IgD-negative memory B cell (primary cell): ENCODE data around the gene MIB2. TPM values are rescaled to one million over a fixed set of nuclear protein-coding genes. Genes with fewer than 3 reads are reported as not detected.

Experiments used
- H3K27ac Mint-ChIP-seq, 3 donors: one replicate each; pipeline ENCODE4 v1.8.0; 2020 to 2022; ENCODE audit warnings: mild to moderate bottlenecking in 3 of 3, mixed read lengths in 3 of 3, moderate library complexity in 1 of 3
- H3K27me3 Mint-ChIP-seq: one replicate; pipeline ENCODE4 v1.8.0; 2021; ENCODE audit warnings: mixed read lengths
- H3K36me3 Mint-ChIP-seq: one replicate; pipeline ENCODE4 v1.8.0; 2020; ENCODE audit warnings: mild to moderate bottlenecking, mixed read lengths
- H3K4me1 Mint-ChIP-seq, 3 donors: one replicate each; pipeline ENCODE4 v1.8.0; 2020 to 2022; ENCODE audit warnings: mixed read lengths in 3 of 3, mild to moderate bottlenecking in 1 of 3
- H3K4me3 Mint-ChIP-seq, 4 donors: one replicate each; pipeline ENCODE4 v1.8.0; 2020 to 2022; ENCODE audit warnings: mild to moderate bottlenecking in 4 of 4, mixed read lengths in 4 of 4, moderate library complexity in 3 of 4
- H3K9me3 Mint-ChIP-seq, 3 donors: one replicate each; pipeline ENCODE4 v1.8.0; 2020 to 2021; ENCODE audit warnings: mixed read lengths in 3 of 3, mild to moderate bottlenecking in 1 of 3
- polyA plus RNA-seq: library from polyadenylated mRNA; unstranded; fragments of 300-500 nt; fragmentation: Illumina TruSeq; gene quantifications from one replicate; pipeline ENCODE4 v1.2.3, GENCODE V29; 2021

Gene MIB2
- polyA plus RNA-seq, 1 donor from 2014 or later: 22.4 TPM

DNA sequence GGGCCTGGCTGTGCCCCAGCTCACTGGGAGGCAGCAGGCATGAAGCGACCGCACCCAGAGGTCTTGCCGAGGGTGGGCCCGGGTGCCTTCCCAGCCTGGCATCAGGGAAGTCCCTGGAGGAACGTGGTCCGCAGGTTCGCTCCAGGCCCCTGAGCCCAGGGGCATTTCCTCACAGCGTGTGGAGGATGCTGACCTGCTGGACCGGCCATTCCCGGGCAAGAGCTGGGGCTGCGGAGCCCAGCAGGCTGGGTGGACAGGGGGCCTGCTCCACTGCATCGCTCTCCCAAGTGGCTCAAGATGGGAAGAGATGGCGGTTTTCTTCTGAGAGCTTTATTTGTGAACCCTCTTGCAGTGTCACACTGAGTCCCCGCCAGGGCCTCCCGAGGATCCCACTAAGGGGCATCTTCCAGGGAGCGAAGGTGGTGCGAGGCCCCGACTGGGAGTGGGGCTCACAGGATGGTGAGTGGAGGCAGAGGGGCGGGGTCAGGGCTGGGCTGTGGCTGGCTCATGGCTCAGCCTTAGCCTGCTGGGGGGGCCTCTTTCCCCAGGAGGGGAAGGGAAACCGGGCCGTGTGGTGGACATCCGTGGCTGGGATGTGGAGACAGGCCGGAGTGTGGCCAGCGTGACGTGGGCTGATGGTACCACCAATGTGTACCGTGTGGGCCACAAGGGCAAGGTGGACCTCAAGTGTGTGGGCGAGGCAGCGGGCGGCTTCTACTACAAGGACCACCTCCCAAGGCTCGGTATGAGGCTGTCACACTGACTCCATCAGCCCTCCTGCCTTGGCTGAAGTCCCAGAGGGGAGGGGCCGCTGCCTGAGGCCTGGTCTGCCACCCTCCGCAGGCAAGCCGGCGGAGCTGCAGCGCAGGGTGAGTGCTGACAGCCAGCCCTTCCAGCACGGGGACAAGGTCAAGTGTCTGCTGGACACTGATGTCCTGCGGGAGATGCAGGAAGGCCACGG, 9.4 kb downstream of the MIB2 start:
- Mint-ChIP-seq H3K9me3 (no peaks in the 10 kb centered on the region), H3K4me1 (peaks cover 0 to 2% (median 1%) of the 10 kb centered on the region in 3 donors), H3K27ac (peak overlapping the region in 1 of 3 donors; percentile 72), H3K4me3 (no peak overlapping the region), H3K36me3 (no peaks in the 10 kb centered on the region), H3K27me3 (no peaks in the 10 kb centered on the region)

DNA sequence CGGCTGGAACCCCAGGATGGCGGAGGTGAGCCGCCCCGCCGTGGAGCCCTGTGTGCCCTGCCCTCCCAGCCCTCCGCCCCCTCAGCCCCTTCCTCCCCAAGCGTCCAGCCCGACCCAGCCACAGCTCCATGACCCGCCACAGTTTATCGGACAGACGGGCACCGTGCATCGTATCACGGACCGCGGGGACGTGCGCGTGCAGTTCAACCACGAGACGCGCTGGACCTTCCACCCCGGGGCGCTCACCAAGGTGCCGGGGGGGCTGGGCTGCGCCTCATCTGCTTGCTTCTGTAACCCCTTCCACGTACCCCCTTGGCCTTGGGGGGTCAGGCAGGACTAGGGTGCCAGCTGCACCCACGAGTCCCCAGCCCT, 10.1 kb downstream of the MIB2 start:
- Mint-ChIP-seq H3K4me1 (peaks cover 0 to 5% (median 3%) of the 10 kb centered on the region in 3 donors), H3K36me3 (peaks cover 2% of the 10 kb centered on the region), H3K27me3 (peaks cover 2% of the 10 kb centered on the region), H3K4me3 (peak overlapping the region in 1 of 4 donors; percentile 22), H3K9me3 (peaks cover 0 to 2% (median 0%) of the 10 kb centered on the region in 3 donors), H3K27ac (no peak overlapping the region)

DNA sequence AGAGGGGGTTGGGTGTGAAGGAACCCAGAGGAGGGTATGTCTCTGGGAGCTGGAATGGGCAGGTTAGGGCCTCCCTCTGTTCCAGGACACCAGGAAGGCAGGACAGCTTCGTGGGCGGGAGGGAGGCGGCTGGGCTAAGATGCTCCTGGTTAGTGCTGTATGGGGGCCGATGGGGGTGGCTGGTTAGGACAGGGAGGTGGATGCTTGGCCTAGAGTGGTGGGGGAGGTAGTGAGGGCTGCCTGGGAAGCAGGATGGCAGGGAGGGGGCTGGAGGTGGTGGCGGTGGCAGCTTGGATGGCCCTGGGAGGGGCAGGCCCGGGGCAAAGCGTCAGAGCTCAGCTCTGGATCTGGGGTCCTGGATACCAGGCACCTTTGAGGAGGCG, 10.5 kb downstream of the MIB2 start:
- H3K9me3 Mint-ChIP-seq: peaks cover 0 to 2% (median 0%) of the 10 kb centered on the region in 3 donors
- H3K4me3 Mint-ChIP-seq: peak overlapping the region in 1 of 4 donors; percentile 22
- H3K27me3 Mint-ChIP-seq: peaks cover 2% of the 10 kb centered on the region
- H3K27ac Mint-ChIP-seq: peak overlapping the region in 1 of 3 donors; percentile 48
- H3K36me3 Mint-ChIP-seq: peaks cover 2% of the 10 kb centered on the region
- H3K4me1 Mint-ChIP-seq: peaks cover 0 to 5% (median 3%) of the 10 kb centered on the region in 3 donors

DNA sequence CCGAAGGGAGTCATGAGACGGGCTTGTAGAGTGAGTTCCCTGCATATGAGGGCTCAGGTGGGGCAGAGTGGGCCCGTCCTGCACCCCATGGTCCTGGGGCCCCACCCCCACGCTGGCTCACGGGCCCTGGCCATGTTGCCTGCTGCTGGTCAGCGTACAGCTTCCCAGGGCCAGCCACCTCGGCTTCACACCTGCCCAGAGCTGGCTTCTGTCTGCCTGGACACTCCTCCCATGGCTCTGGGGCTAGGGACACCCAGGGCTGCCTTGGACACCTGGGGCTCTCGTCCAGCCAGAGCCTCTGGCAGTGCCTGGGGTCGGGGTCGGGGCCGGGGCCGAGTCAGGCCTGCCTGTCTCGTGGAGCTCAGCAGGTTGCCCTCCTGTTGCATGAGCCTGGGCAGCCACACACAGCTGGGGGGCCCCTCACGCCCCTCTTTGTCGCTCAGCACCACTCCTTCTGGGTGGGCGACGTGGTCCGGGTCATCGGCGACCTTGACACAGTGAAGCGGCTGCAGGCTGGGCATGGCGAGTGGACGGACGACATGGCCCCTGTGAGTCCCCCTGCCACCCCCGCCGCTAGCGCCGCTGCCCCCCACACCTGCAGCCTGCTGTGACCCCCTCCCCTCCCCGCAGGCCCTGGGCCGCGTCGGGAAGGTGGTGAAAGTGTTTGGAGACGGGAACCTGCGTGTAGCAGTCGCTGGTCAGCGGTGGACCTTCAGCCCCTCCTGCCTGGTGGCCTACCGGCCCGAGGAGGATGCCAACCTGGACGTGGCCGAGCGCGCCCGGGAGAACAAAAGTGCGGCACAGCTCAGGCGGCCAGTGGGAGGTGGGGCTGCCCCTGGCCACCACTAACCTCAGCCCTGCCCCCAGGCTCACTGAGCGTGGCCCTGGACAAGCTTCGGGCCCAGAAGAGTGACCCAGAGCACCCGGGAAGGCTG, 11.2 kb downstream of the MIB2 start:
- peak overlapping the region in 1 of 3 donors; percentile 48 for H3K27ac Mint-ChIP-seq
- peaks cover 0 to 2% (median 0%) of the 10 kb centered on the region in 3 donors for H3K9me3 Mint-ChIP-seq
- peaks cover 0 to 5% (median 3%) of the 10 kb centered on the region in 3 donors for H3K4me1 Mint-ChIP-seq
- H3K27me3 Mint-ChIP-seq: peaks cover 2% of the 10 kb centered on the region
- peaks cover 2% of the 10 kb centered on the region for H3K36me3 Mint-ChIP-seq
- no peak overlapping the region for H3K4me3 Mint-ChIP-seq

DNA sequence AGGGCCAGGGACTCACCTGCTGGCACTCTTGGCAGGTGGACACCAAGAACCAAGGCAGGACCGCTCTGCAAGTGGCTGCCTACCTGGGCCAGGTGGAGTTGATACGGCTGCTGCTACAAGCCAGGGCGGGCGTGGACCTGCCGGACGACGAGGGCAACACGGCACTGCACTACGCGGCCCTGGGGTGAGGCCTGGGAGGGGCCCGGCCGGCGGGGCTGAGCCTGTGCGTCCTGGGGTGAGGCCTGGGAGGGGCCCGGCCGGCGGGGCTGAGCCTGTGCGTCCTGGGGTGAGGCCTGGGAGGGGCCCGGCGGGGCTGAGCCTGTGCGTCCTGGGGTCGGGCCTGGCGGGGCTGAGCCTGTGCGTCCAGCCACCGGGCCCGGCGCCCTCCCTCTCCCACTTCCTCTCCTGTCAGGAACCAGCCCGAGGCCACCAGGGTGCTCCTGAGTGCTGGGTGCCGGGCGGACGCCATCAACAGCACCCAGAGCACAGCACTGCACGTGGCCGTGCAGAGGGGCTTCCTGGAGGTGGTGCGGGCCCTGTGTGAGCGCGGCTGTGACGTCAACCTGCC, 12.0 kb downstream of the MIB2 start:
- peak overlapping the region in 1 of 4 donors; percentile 27 for H3K4me3 Mint-ChIP-seq
- H3K27me3 Mint-ChIP-seq: peaks cover 4% of the 10 kb centered on the region
- peaks cover 0 to 5% (median 3%) of the 10 kb centered on the region in 3 donors for H3K4me1 Mint-ChIP-seq
- peaks cover 0 to 2% (median 0%) of the 10 kb centered on the region in 3 donors for H3K9me3 Mint-ChIP-seq
- peak overlapping the region in 2 of 3 donors; percentile 42 to 63 for H3K27ac Mint-ChIP-seq
- peaks cover 2% of the 10 kb centered on the region for H3K36me3 Mint-ChIP-seq

DNA sequence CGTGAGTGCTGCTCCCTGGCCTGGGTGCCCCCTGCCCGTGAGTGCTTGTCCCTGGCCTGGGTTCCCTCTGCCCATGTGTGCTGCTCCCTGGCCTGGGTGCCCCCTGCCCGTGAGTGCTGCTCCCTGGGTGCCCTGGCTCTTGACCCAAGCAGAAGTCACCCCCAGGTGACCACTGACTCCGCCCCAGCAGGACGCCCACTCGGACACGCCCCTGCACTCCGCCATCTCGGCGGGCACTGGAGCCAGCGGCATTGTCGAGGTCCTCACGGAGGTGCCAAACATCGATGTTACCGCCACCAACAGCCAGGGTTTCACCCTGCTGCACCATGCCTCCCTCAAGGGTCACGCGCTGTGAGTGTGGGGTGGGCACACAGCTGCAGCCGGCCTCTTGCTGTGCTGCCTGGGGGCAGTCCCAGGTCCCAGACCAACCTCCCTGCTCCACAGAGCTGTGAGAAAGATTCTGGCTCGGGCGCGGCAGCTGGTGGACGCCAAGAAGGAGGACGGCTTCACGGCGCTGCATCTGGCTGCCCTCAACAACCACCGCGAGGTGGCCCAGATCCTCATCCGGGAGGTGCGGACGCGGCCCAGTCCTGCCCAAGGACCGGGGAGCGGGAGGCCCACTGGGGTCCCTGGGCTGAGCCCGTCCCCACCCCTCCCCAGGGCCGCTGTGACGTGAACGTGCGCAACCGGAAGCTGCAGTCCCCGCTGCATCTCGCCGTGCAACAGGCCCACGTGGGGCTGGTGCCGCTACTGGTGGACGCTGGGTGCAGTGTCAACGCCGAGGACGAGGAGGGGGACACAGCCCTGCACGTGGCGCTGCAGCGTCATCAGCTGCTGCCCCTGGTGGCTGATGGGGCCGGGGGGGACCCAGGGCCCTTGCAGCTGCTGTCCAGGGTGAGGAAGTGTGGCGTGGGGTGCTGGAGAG, 12.8 kb downstream of the MIB2 start:
- H3K27me3 Mint-ChIP-seq: peaks cover 4% of the 10 kb centered on the region
- peaks cover 0 to 3% (median 2%) of the 10 kb centered on the region in 3 donors for H3K4me1 Mint-ChIP-seq
- H3K9me3 Mint-ChIP-seq: peaks cover 0 to 2% (median 0%) of the 10 kb centered on the region in 3 donors
- H3K27ac Mint-ChIP-seq: peak overlapping the region in 2 of 3 donors; percentile 42 to 63
- H3K4me3 Mint-ChIP-seq: peak overlapping the region in 2 of 4 donors; percentile 8 to 66
- peaks cover 2% of the 10 kb centered on the region for H3K36me3 Mint-ChIP-seq

DNA sequence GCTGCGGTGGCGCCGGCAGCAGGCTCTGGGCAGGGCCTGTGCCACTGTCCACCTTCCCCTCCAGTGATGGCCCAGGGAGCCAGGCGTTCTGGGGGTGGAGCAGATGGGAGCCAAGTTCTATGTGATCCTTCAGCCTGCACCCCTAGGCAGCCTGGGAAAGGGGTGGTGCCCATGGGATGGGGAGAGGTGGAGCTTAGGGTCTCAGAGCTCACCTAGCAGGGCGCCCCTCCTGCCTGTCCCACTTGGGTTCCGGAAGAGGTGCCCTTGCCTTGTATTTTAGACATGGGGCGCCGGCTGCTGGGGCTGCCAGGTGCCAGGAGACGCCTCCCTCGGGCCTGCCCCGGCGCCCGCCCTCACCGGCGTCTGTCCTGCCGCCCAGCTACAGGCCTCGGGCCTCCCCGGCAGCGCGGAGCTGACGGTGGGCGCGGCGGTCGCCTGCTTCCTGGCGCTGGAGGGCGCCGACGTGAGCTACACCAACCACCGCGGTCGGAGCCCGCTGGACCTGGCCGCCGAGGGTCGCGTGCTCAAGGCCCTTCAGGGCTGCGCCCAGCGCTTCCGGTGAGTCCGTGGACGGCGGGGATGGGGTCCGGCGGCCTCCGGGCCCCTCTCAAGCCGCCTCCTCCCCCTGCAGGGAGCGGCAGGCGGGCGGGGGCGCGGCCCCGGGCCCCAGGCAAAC, 13.6 kb downstream of the MIB2 start:
- Mint-ChIP-seq H3K4me3 (peak overlapping the region in 2 of 4 donors; percentile 8 to 27), H3K27me3 (peaks cover 4% of the 10 kb centered on the region), H3K27ac (no peak overlapping the region), H3K4me1 (peaks cover 0 to 3% (median 2%) of the 10 kb centered on the region in 3 donors), H3K9me3 (peaks cover 0 to 2% (median 0%) of the 10 kb centered on the region in 3 donors), H3K36me3 (peaks cover 2% of the 10 kb centered on the region)

DNA sequence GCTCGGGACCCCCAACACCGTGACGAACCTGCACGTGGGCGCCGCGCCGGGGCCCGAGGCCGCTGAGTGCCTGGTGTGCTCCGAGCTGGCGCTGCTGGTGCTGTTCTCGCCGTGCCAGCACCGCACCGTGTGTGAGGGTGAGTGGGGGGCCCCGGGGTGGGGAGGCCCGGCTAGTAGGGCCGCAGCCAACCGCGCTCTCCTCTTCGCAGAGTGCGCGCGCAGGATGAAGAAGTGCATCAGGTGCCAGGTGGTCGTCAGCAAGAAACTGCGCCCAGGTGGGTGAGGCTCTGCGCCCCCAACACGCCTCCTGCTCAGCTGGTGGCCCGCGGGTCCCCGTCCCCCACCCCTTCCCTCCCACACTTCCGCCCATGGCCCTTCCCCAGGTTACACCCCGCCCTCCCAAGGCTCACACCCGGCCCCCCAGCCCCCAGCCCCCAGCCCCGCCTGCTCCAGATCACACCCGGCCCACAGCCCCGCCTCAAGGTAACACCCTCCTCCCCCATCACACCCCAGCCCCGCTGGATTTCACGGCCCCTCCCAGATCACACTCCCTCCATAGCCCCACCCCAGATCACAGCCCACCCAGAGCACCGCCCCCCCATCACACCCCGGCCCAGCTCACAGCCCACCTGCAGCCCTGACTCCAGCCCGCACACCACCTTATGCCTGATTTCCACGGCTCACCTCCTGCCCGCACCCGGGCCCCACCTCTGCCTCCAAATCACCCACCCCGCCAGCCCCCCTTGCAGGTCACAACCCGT, 14.3 kb downstream of the MIB2 start:
- Mint-ChIP-seq H3K4me1 (peaks cover 0 to 3% (median 2%) of the 10 kb centered on the region in 3 donors), H3K9me3 (peaks cover 0 to 2% (median 0%) of the 10 kb centered on the region in 3 donors), H3K36me3 (peaks cover 2% of the 10 kb centered on the region), H3K4me3 (peak overlapping the region; percentile 41 to 92 (median 70)), H3K27ac (peak overlapping the region in 2 of 3 donors; percentile 75 to 91), H3K27me3 (peaks cover 4% of the 10 kb centered on the region)

DNA sequence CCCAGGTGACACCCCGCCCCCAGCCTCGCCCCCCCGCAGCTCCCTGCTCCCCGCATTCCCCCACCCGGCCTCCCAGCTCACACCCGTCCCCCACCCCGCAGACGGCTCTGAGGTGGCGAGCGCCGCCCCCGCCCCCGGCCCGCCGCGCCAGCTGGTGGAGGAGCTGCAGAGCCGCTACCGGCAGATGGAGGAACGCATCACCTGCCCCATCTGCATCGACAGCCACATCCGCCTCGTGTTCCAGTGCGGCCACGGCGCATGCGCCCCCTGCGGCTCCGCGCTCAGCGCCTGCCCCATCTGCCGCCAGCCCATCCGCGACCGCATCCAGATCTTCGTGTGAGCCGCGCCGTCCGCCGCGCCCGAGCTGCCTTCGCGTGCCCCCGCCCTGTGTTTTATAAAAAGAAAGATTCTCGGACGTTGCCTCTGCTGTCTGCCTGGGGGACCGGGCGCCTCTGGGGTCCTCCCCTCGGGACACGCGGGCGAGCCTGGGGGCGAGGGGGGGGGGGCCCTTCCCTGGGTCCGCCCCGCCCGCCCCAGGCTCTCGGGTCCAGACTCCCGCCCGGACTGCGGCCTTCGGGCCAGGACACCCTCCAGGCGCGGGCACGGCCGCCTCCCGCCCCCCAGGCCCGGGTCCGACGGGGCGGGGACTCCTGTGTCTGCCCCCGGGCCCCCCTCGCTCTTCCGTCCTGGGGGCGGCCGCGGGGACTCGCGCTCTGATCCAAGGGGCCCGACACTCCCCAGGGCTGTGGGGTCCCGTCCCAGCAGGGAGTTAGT, 15.1 kb downstream of the MIB2 start:
- H3K4me3 Mint-ChIP-seq: peak overlapping the region; percentile 41 to 96 (median 86)
- H3K27ac Mint-ChIP-seq: peak overlapping the region; percentile 75 to 94 (median 91)
- H3K4me1 Mint-ChIP-seq: peaks cover 0 to 3% (median 2%) of the 10 kb centered on the region in 3 donors
- H3K9me3 Mint-ChIP-seq: peaks cover 0 to 2% (median 0%) of the 10 kb centered on the region in 3 donors
- H3K27me3 Mint-ChIP-seq: peaks cover 4% of the 10 kb centered on the region
- H3K36me3 Mint-ChIP-seq: peaks cover 2% of the 10 kb centered on the region

DNA sequence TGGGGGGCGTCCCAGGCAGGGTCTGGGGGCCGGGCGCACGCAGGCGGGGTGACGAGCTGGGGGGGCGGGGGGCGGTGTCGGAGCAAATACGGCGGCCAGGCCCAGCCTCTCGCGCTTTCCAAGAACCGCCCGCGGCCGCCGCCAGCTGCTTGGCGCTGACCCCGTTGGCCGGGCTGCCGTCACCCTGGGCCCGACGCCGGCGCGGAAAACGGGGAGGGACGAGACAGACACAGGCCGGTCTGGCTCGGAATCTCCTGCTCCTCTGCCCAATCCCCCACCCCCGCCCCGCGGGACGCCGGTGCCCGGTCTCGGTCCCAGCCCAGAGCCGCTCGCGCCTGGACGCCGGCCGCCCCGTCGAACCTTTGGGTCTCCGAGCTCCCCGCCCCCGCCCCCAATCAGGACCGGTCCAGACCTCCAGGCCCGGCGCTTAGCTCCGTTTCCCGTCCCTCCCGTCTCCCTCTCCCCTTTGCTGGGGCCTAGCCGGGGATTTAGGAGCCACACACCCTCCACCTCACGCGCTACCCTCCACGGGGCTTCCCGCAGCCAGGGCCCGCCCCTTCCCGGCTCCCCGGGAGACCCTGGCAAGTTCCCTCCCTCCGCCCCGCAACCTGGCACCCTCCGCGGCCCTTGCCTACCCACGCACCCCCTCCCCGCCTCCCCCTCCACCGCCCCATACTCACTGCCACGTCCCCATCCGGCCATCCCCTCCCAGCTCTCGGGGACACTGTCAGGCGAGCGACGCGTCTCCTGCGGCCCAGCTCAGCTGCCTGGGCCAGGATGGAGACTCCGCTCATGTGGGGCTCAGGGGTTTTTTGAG, 15.9 kb downstream of the MIB2 start:
- Mint-ChIP-seq H3K27ac (peak overlapping the region in 1 of 3 donors; percentile 75), H3K4me1 (peaks cover 0 to 3% (median 2%) of the 10 kb centered on the region in 3 donors), H3K27me3 (peaks cover 4% of the 10 kb centered on the region), H3K4me3 (peak overlapping the region in 3 of 4 donors; percentile 37 to 81 (median 48)), H3K36me3 (peaks cover 2% of the 10 kb centered on the region), H3K9me3 (peaks cover 0 to 2% (median 0%) of the 10 kb centered on the region in 3 donors)

DNA sequence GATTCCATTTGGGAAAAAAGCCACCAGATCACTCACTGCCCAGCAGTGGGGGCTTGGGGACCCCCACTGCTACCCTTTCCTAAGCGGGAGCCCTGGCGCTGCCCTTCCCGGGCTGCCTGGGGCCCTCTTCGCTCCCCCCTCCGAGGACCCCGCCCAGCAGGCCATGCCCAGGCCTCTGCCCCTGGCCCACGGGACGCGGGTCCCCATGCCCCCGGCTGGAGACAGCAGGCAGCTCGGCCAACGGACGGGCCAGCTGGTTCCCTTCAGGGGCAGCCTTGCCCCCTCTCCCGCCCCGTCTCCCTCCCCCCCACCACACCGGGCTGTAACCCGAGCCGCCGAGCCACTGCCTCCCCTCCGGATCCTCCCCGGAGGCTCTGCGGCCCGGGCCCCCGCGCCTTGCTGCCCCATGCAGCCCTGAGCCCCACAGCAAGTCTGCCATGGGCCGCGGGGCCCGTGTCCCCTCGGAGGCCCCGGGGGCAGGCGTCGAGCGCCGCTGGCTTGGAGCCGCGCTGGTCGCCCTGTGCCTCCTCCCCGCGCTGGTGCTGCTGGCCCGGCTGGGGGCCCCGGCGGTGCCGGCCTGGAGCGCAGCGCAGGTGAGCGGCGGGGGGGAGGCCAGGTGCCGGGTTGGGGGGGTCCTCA, 16.6 kb downstream of the MIB2 start, which contains the start of gene MMP23B:
MMP23B (plus strand) TSS at position 392 of the 639 bp plus-strand sequence; CDS start at position 438, 46 bp downstream.
- Mint-ChIP-seq H3K36me3 (peaks cover 2% of the 10 kb centered on the region), H3K4me3 (peak within 1 kb of the TSS in 3 of 4 donors; percentile 37 to 81 (median 48)), H3K27ac (peak within 1 kb of the TSS in 1 of 3 donors; percentile 75), H3K27me3 (peaks cover 4% of the 10 kb centered on the region), H3K9me3 (peaks cover 0 to 2% (median 0%) of the 10 kb centered on the region in 3 donors), H3K4me1 (peaks cover 0 to 3% (median 2%) of the 10 kb centered on the region in 3 donors)
